GM18505 (cell line): ENCODE data around the gene ARFGAP3.

Source experiments
- ATAC-seq: cut with Tn5 transposase; IDR thresholded peaks from one replicate; pipeline ENCODE4 v1.9.1; 2021; ENCODE audit not compliant: unreplicated experiment
- POLR2A ChIP-seq: IDR thresholded peaks from 4 replicates; pipeline ENCODE4 v1.6.1; 2011; ENCODE audit warnings: borderline replicate concordance; ENCODE audit not compliant: insufficient read depth, insufficient read length; ENCODE audit errors: extremely low read depth

The ARFGAP3 gene

GRCh38 chr22:42878561-42879305 lies 21.7 kb upstream of the ARFGAP3 start:
- no peak for TF ChIP-seq POLR2A
- no peak for ATAC-seq

DNA sequence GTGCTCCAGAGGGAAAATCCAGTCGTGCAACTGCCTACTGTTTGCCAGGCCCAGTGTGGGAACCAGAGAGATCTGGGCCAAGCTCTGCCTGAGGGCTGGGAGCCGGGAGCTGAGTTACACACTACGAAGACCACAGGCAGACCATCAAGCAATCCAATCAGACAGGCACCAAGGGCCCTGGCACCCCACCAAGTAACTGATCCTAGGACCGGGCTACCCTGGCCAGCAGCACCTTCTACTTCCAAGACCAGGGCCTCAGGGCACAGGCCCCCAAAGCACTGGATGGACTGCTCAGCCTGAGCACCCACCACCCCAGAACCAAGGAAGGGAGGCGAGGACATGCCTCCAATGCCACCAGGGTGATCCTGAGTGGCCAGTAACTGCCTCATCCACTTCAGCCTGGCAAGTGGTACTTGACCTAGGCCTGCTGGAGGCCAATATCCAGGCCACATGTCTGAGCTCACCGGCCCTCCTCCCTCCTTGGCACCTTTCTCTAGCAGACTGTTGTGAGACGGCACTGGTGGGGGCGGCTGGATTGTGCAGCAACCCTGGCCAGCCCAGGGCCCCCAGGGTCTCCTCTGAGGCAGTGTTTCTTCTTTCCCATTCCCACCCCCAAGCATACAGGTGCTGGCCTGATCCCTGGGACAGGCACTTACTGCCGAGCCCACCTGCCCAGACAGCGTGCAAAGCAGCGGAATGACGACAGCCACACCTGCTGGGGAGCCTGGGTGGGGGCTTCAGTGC lies 20.7 kb upstream of the ARFGAP3 start:
- no peak for ATAC-seq
- no peak for TF ChIP-seq POLR2A

DNA sequence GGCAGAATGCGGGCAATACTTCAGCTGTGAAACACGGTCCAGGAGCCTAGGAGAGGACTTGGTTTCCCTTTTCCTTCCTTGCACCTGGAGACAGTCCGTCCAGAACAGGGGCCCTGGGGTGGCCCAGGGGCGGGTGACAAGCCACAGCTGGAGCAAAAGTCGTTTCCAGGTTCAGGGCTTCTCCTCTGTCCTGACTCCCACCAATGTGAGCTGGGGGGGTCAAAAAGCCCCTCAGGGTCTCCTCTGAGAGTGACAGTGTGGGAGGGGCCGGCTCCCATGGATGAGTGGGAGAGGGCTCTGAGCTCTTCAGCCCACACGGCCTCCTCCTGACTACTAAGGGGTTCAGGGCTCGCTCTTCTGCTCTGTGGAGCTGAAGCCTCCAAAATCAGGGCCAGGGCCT lies 20.1 kb upstream of the ARFGAP3 start:
- no peak for ATAC-seq
- TF ChIP-seq POLR2A, result no peak

DNA sequence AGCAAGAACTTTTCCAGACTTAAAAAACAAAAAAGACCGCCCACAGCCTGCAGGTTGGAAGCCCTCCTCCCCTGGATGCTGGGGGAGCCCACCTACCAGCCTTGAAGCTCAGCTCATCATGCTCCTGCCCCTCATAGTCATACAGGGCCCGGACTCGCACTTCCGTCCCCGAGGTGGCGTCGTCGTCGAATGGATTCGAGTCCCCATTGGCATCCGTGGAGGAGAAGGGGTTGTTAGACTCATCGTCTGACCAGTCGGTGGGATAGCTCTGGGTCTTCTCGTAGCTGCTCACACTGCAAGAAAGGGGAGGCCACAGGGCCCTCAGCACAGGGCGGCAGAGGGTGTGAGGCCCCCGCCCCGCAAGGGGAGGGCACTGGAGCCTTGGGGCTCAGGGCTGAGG lies 19.0 kb upstream of the ARFGAP3 start:
- no peak for TF ChIP-seq POLR2A
- ATAC-seq, result no peak

DNA sequence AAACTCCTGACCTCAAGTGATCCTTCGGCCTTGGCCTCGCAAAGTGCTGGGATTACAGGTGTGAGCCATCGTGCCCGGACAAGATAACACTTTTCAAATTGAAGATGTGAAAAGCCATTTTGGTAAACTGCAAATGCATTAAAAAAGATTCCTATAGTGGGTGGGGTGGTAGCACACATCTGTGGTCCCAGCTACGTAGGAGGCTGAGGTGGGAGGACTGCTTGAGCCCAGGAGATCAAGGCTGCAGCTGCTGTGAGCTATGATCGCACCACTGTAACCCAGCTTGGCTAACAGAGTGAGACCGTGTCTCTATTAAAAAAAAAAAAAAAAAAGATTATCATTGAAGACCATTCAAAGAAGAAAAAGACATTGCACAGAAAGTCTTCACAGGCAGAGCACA lies 16.9 kb upstream of the ARFGAP3 start:
- TF ChIP-seq POLR2A, result no peak
- ATAC-seq, result no peak

- TF ChIP-seq POLR2A, result no peak
- no peak for ATAC-seq
These were observed 16.3 kb upstream of the ARFGAP3 start for GRCh38 chr22:42873356-42873755.

DNA sequence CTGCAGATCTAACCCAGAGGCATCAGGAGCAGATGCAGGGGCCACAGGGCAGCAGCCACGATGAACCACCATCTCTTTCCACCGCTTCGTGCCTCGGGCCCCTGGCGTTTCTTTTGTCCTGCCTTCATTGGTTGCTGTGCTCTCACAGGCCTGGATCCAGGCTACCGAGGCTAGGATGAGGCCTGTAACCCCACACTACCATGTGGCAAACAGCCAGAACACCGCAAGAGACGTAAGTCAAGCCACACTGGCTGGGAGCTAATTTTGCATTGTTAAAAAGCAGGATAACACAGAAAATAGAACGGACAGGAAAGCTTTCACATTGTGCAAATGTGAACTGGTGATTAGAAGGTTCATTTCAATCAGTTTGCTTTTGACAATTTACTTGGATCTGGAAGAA lies 15.7 kb upstream of the ARFGAP3 start:
- no peak for TF ChIP-seq POLR2A
- ATAC-seq, result no peak

GRCh38 chr22:42871146-42872050 lies 14.3 kb upstream of the ARFGAP3 start:
- ATAC-seq, result no peak

GRCh38 chr22:42869888-42870480 lies 12.9 kb upstream of the ARFGAP3 start:
- no peak for TF ChIP-seq POLR2A
- ATAC-seq, result no peak

More at GRCh38 chr22:42871146-42872050, 14.3 kb upstream of the ARFGAP3 start:
- no peak for TF ChIP-seq POLR2A

GRCh38 chr22:42869463-42869862 lies 12.4 kb upstream of the ARFGAP3 start:
- ATAC-seq, result no peak
- no peak for TF ChIP-seq POLR2A

GRCh38 chr22:42868751-42869251 lies 11.7 kb upstream of the ARFGAP3 start:
- no peak for ATAC-seq
- no peak for TF ChIP-seq POLR2A

- no peak for TF ChIP-seq POLR2A
- no peak for ATAC-seq
These were observed 9.0 kb upstream of the ARFGAP3 start for GRCh38 chr22:42866100-42866499.

- no peak for TF ChIP-seq POLR2A
- no peak for ATAC-seq
These were observed 8.5 kb upstream of the ARFGAP3 start for GRCh38 chr22:42865536-42865935.
